Neuron (in vitro differentiated cells): ENCODE measurements around the gene LIPG.

Source experiments
- H2AFZ ChIP-seq: one replicate; pipeline ENCODE4 v1.6.1; 2013; ENCODE audit warnings: low read depth, mild to moderate bottlenecking, inconsistent platforms, low read length, moderate library complexity
- H3K27me3 ChIP-seq: one replicate; pipeline ENCODE4 v1.6.1; 2013; ENCODE audit warnings: low read length; ENCODE audit not compliant: insufficient read depth
- H3K36me3 ChIP-seq: one replicate; pipeline ENCODE4 v1.6.1; 2013; ENCODE audit warnings: low read length; ENCODE audit not compliant: insufficient read depth
- H3K4me1 ChIP-seq: one replicate; pipeline ENCODE4 v1.6.1; 2013; ENCODE audit warnings: low read length; ENCODE audit not compliant: insufficient read depth
- H3K4me3 ChIP-seq: 2 replicates; pipeline ENCODE4 v1.5.1; 2013; ENCODE audit warnings: mild to moderate bottlenecking, low read length, moderate library complexity
- H3K9me3 ChIP-seq: one replicate; pipeline ENCODE4 v1.6.1; 2013; ENCODE audit warnings: low read length

The LIPG gene

DNA sequence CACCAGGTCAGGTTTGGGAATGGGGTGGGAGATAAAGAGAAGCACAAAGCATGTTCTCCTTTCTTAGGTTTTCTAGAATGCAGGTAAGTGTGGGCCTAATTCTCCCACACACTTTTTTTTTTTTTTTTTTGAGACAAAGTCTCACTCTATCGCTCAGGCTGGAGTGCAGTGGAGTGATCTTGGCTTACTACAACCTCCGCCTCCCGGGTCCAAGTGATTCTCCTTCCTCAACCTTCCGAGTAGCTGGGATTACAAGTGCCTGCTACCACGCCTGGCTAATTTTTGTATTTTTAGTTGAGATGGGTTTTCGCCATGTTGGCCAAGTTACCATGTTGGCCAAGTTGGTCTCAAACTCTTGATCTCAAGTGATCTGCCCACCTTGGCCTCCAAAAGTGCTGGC is 26.3 kb downstream of the LIPG start:
- H3K36me3 ChIP-seq = peaks cover 61% of the 10 kb centered on the region
- peaks cover 3% of the 10 kb centered on the region for H3K9me3 ChIP-seq
- peaks cover 19% of the 10 kb centered on the region for H3K4me1 ChIP-seq
- H3K27me3 ChIP-seq = no peaks in the 10 kb centered on the region
- no peak overlapping the region for H2AFZ ChIP-seq
- H3K4me3 ChIP-seq = no peak overlapping the region

GRCh38 chr18:49588971-49589370 is 27.1 kb downstream of the LIPG start:
- Histone ChIP-seq H3K27me3 (no peaks in the 10 kb centered on the region), H2AFZ (no peak overlapping the region), H3K4me1 (peaks cover 19% of the 10 kb centered on the region), H3K36me3 (peaks cover 53% of the 10 kb centered on the region), H3K9me3 (peaks cover 3% of the 10 kb centered on the region), H3K4me3 (no peak overlapping the region)

GRCh38 chr18:49590608-49591007 is 28.8 kb downstream of the LIPG start:
- no peak overlapping the region for H3K4me3 ChIP-seq
- H3K4me1 ChIP-seq = peaks cover 10% of the 10 kb centered on the region
- H3K9me3 ChIP-seq = peaks cover 3% of the 10 kb centered on the region
- H2AFZ ChIP-seq = no peak overlapping the region
- H3K36me3 ChIP-seq = peaks cover 47% of the 10 kb centered on the region
- H3K27me3 ChIP-seq = no peaks in the 10 kb centered on the region

- Histone ChIP-seq H3K36me3 (peaks cover 47% of the 10 kb centered on the region), H3K27me3 (no peaks in the 10 kb centered on the region), H3K4me3 (no peak overlapping the region), H3K9me3 (peaks cover 3% of the 10 kb centered on the region), H3K4me1 (peaks cover 3% of the 10 kb centered on the region), H2AFZ (no peak overlapping the region)
Measured at GRCh38 chr18:49591271-49591670, 29.4 kb downstream of the LIPG start.

- peaks cover 42% of the 10 kb centered on the region for H3K36me3 ChIP-seq
- H3K27me3 ChIP-seq = no peaks in the 10 kb centered on the region
- no peak overlapping the region for H3K4me3 ChIP-seq
- H2AFZ ChIP-seq = no peak overlapping the region
- peaks cover 3% of the 10 kb centered on the region for H3K9me3 ChIP-seq
- H3K4me1 ChIP-seq = peaks cover 5% of the 10 kb centered on the region
Measured at GRCh38 chr18:49591775-49592174, 29.9 kb downstream of the LIPG start.

- no peak overlapping the region for H2AFZ ChIP-seq
- H3K4me3 ChIP-seq = no peak overlapping the region
- H3K9me3 ChIP-seq = peaks cover 2% of the 10 kb centered on the region
- peaks cover 18% of the 10 kb centered on the region for H3K4me1 ChIP-seq
- H3K36me3 ChIP-seq = peaks cover 5% of the 10 kb centered on the region
- no peaks in the 10 kb centered on the region for H3K27me3 ChIP-seq
Measured at GRCh38 chr18:49596687-49597086, 34.8 kb downstream of the LIPG start.

- H3K9me3 ChIP-seq = peaks cover 2% of the 10 kb centered on the region
- H3K4me3 ChIP-seq = no peak overlapping the region
- peaks cover under 1% of the 10 kb centered on the region for H3K36me3 ChIP-seq
- no peaks in the 10 kb centered on the region for H3K27me3 ChIP-seq
- H2AFZ ChIP-seq = no peak overlapping the region
- peaks cover 18% of the 10 kb centered on the region for H3K4me1 ChIP-seq
Measured at GRCh38 chr18:49597157-49597931, 35.5 kb downstream of the LIPG start.

- H3K27me3 ChIP-seq = no peaks in the 10 kb centered on the region
- H3K4me3 ChIP-seq = no peak overlapping the region
Measured at GRCh38 chr18:49601211-49601610, 39.4 kb downstream of the LIPG start.

GRCh38 chr18:49608366-49609255 is 46.8 kb downstream of the LIPG start:
- no peak overlapping the region for H2AFZ ChIP-seq
- H3K36me3 ChIP-seq = no peaks in the 10 kb centered on the region
- H3K4me1 ChIP-seq = peaks cover 11% of the 10 kb centered on the region
- H3K27me3 ChIP-seq = no peaks in the 10 kb centered on the region
- H3K4me3 ChIP-seq = no peak overlapping the region
- peaks cover 5% of the 10 kb centered on the region for H3K9me3 ChIP-seq

More at GRCh38 chr18:49601211-49601610, 39.4 kb downstream of the LIPG start:
- H3K9me3 ChIP-seq = peaks cover 7% of the 10 kb centered on the region
- H3K4me1 ChIP-seq = peaks cover 18% of the 10 kb centered on the region
- H3K36me3 ChIP-seq = no peaks in the 10 kb centered on the region
- H2AFZ ChIP-seq = no peak overlapping the region

- Histone ChIP-seq H3K4me3 (no peak overlapping the region), H3K36me3 (no peaks in the 10 kb centered on the region), H3K27me3 (no peaks in the 10 kb centered on the region), H2AFZ (no peak overlapping the region), H3K4me1 (peaks cover 18% of the 10 kb centered on the region), H3K9me3 (peaks cover 5% of the 10 kb centered on the region)
Measured at GRCh38 chr18:49609256-49610021, 47.6 kb downstream of the LIPG start.

GRCh38 chr18:49610022-49610445 is 48.2 kb downstream of the LIPG start:
- Histone ChIP-seq H2AFZ (no peak overlapping the region), H3K4me3 (no peak overlapping the region), H3K4me1 (peaks cover 18% of the 10 kb centered on the region), H3K36me3 (no peaks in the 10 kb centered on the region), H3K27me3 (no peaks in the 10 kb centered on the region), H3K9me3 (peaks cover 4% of the 10 kb centered on the region)

DNA sequence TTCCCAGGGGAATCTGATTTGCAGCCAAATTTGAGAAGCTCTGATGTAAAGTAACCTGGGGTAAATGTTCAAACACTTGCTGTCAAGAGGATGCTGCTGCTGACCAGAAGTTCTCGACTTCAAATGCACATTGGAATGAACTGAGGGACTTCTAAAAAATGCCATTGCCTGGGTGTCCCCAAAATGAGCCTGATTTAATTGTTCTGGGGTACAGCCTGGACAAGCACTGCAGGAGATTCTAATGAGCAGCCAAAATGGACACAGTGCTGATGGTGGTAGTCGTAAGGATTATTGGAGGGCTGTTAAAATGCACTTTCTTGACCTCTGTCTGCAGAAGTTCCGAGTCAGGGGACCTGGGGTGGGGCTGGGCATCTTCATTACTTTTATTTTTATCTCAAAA is 49.5 kb downstream of the LIPG start:
- no peaks in the 10 kb centered on the region for H3K9me3 ChIP-seq
- no peak overlapping the region for H2AFZ ChIP-seq
- H3K27me3 ChIP-seq = no peaks in the 10 kb centered on the region
- H3K4me1 ChIP-seq = peaks cover 18% of the 10 kb centered on the region
- H3K36me3 ChIP-seq = no peaks in the 10 kb centered on the region
- no peak overlapping the region for H3K4me3 ChIP-seq
